ENCODE data around the gene TGFBR2. TPM values are rescaled to one million over a fixed set of nuclear protein-coding genes. Genes with fewer than 3 reads are reported as not detected.

Gene TGFBR2
- total RNA-seq, 1 experiment from 2014 or later = 48.2 TPM

GRCh38 chr3:30646961-30647752 is 40.8 kb downstream of the TGFBR2 start:
- Histone ChIP-seq H2AFZ (ENCODE audit: low read length) (no peak overlapping the region), H3K4me2 (ENCODE audit: low read length) (no peak overlapping the region), H3K9me2 (replicated peaks; ENCODE audit: low read length) (no peaks in the 10 kb centered on the region), H4K20me1 (ENCODE audit: low read length) (no peaks in the 10 kb centered on the region), H3K4me1 (ENCODE audit: insufficient read depth, low read length) (no peaks in the 10 kb centered on the region), H3K79me2 (ENCODE audit: low read length) (peaks cover 21% of the 10 kb centered on the region), H3K9me3 (ENCODE audit: low read length) (no peaks in the 10 kb centered on the region), H3K27me3 (ENCODE audit: low read length) (no peaks in the 10 kb centered on the region), H3K9ac (ENCODE audit: low read length) (no peak overlapping the region), H3K36me3 (ENCODE audit: low read depth, low read length) (peaks cover 73% of the 10 kb centered on the region), H3K27ac (ENCODE audit: low read length) (no peak overlapping the region), H3K4me3 (ENCODE audit: low read length) (no peak overlapping the region), H3F3A (ENCODE audit: low read length, unreplicated experiment) (no peaks in the 10 kb centered on the region)
- no peak for DNase-seq
- TF ChIP-seq, protein P1, sequence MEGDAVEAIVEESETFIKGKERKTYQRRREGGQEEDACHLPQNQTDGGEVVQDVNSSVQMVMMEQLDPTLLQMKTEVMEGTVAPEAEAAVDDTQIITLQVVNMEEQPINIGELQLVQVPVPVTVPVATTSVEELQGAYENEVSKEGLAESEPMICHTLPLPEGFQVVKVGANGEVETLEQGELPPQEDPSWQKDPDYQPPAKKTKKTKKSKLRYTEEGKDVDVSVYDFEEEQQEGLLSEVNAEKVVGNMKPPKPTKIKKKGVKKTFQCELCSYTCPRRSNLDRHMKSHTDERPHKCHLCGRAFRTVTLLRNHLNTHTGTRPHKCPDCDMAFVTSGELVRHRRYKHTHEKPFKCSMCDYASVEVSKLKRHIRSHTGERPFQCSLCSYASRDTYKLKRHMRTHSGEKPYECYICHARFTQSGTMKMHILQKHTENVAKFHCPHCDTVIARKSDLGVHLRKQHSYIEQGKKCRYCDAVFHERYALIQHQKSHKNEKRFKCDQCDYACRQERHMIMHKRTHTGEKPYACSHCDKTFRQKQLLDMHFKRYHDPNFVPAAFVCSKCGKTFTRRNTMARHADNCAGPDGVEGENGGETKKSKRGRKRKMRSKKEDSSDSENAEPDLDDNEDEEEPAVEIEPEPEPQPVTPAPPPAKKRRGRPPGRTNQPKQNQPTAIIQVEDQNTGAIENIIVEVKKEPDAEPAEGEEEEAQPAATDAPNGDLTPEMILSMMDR (conservative IDR thresholded peaks at IDR 0.05; ENCODE audit: low read depth, low read length) = no peak
- TF ChIP-seq EZH2 (IDR thresholded peaks at IDR 0.05; ENCODE audit: low read length, unreplicated experiment) = no peak
- TF ChIP-seq EZH2phosphoT487 (IDR thresholded peaks at IDR 0.05; ENCODE audit: borderline replicate concordance, low read length) = no peak
- intact Hi-C loops (cut with micrococcal nuclease) = no loop called here
- ATAC-seq = no peak
- BruUV-seq (replicated peaks) = no TSS peak
- POLR2A ChIA-PET (ENCODE audit: unreplicated experiment) = interaction anchor here (0.6 kb wide), 2 partner anchors 11 to 32 kb away, joined by 3 to 4 read pairs; no protein-coding TSS in a partner anchor
- CTCF ChIA-PET = no interaction called here

GRCh38 chr3:30648670-30649357 is 42.4 kb downstream of the TGFBR2 start:
- Histone ChIP-seq H3K27ac (ENCODE audit: low read length) (no peak overlapping the region), H3F3A (ENCODE audit: low read length, unreplicated experiment) (no peaks in the 10 kb centered on the region), H2AFZ (ENCODE audit: low read length) (no peak overlapping the region), H3K4me2 (ENCODE audit: low read length) (no peak overlapping the region), H3K9ac (ENCODE audit: low read length) (no peak overlapping the region), H3K4me3 (ENCODE audit: low read length) (no peak overlapping the region), H4K20me1 (ENCODE audit: low read length) (no peaks in the 10 kb centered on the region), H3K27me3 (ENCODE audit: low read length) (no peaks in the 10 kb centered on the region), H3K9me3 (ENCODE audit: low read length) (no peaks in the 10 kb centered on the region), H3K36me3 (ENCODE audit: low read depth, low read length) (peaks cover 84% of the 10 kb centered on the region), H3K79me2 (ENCODE audit: low read length) (peaks cover 4% of the 10 kb centered on the region), H3K9me2 (replicated peaks; ENCODE audit: low read length) (no peaks in the 10 kb centered on the region), H3K4me1 (ENCODE audit: insufficient read depth, low read length) (no peaks in the 10 kb centered on the region)
- intact Hi-C loops (cut with micrococcal nuclease) = no loop called here
- ATAC-seq (no peak), DNase-seq (no peak)
- BruUV-seq (replicated peaks) = no TSS peak
- CTCF ChIA-PET = no interaction called here
- TF ChIP-seq EZH2 (IDR thresholded peaks at IDR 0.05; ENCODE audit: low read length, unreplicated experiment) = no peak
- TF ChIP-seq, protein P1 (conservative IDR thresholded peaks at IDR 0.05; ENCODE audit: low read depth, low read length) = no peak
- no peak for TF ChIP-seq EZH2phosphoT487 (IDR thresholded peaks at IDR 0.05; ENCODE audit: borderline replicate concordance, low read length)
- POLR2A ChIA-PET (ENCODE audit: unreplicated experiment) = no interaction called here

Measured in PC-3 (cell line).